Esophagus squamous epithelium (tissue), 5 donors: ENCODE data around the gene DIS3L2. TPM values are rescaled to one million over a fixed set of nuclear protein-coding genes. Genes with fewer than 3 reads are reported as not detected.
"Not testable (repeated sequence)": the region's sequence is repeated elsewhere in the genome, so short reads cannot be mapped to it uniquely, and the experiment has no call there.

ENCODE experiments used
- DNase-seq: peaks from one replicate; lab custom pipeline; 2025; lab: John Stamatoyannopoulos, UW
- H3K27ac ChIP-seq, 4 donors: fragments of 200-600 bp; sonication (generic); one replicate each; pipeline ENCODE4 v1.5.1; 2016 to 2019; ENCODE audit warnings: mild to moderate bottlenecking in 1 of 4
- H3K27me3 ChIP-seq, 4 donors: fragments of 200-600 bp; sonication (generic); 1 replicate in 3 of 4; 2 replicates in 1 of 4; pipeline versions ENCODE4 v1.5.1 to v1.6.0; 2017 to 2021; ENCODE audit warnings: antibody characterized with exemption in 1 of 4
- H3K36me3 ChIP-seq, 3 donors: fragments of 200-600 bp; sonication (generic); one replicate each; pipeline ENCODE4 v1.5.1; 2016 to 2019
- H3K4me1 ChIP-seq, 3 donors: fragments of 200-600 bp; sonication (generic); one replicate each; pipeline ENCODE4 v1.5.1; 2017 to 2019
- H3K4me3 ChIP-seq, 4 donors: fragments of 200-600 bp; sonication (generic); 1 replicate in 3 of 4; 2 replicates in 1 of 4; pipeline ENCODE4 v1.5.1; 2016 to 2019; ENCODE audit warnings: mild to moderate bottlenecking in 2 of 4, moderate library complexity in 1 of 4
- H3K9me3 ChIP-seq, 3 donors: fragments of 200-600 bp; sonication (generic); one replicate each; pipeline ENCODE4 v1.5.1; 2016 to 2019
- CTCF ChIP-seq, 6 experiments: fragments of 450-650 bp in 4 of 6; fragments of 200-600 bp in 2 of 6; sonication (generic) in 2 of 6; IDR thresholded peaks; one replicate each; pipeline ENCODE4 v1.5.1; 2016 to 2019; ENCODE audit warnings: antibody characterized with exemption in 6 of 6, mild to moderate bottlenecking in 4 of 6, moderate library complexity in 4 of 6
- POLR2A ChIP-seq, 4 donors: fragments of 450-650 bp; IDR thresholded peaks; one replicate each; pipeline ENCODE4 v1.6.1; 2017; ENCODE audit warnings: antibody characterized with exemption in 4 of 4, mild to moderate bottlenecking in 4 of 4, moderate library complexity in 3 of 4
- WGBS, 2 donors: methylation state at CpG; one replicate each; pipeline ENCODE4 v1.1.5; 2018; 5-methylcytosine and 5-hydroxymethylcytosine counted together
- intact Hi-C: fragments of 100-400 bp; cut with DNase I; formaldehyde crosslinking; loops from one replicate; pipeline ENCODE4 v1.15.0; 2022
- total RNA-seq, 4 donors: library from RNA; depleted of rRNA; stranded (reverse); fragments of >200 nt; gene quantifications; one replicate each; pipeline ENCODE4 v1.1.0, GENCODE V29; 2016
- donor health status: DM: yes; HTN: yes; CAD: no.

DIS3L2 gene
- total RNA-seq, 4 donors from 2014 or later = 14.5 to 42.8 (median 32.4) TPM

DNA sequence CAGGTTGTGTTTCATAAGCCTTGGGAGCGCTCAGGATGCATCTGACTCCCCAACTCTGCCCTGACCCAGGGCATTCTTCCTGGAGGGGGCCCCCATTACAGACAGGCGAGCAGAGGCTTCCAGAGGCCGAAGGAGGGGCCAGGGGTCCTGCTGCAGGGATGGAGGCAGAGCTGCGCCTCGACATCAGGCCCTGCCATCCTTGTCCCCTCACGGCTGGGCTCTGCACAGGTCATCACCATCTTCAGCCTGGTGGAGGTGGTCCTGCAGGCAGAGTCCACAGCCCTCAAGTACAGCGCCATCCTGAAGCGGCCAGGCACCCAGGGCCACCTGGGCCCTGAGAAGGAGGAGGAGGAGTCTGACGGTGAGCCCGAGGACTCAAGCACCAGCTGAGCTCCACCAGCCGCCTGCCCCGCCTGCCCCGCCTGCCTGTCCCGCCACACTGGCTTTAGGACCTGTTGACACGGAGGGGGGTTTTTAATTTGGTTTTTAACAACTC is 374.8 kb downstream of the DIS3L2 start:
- intact Hi-C loops = no loop called here
- Histone ChIP-seq H3K27me3 (no peaks in the 10 kb centered on the region), H3K27ac (no peak overlapping the region), H3K4me3 (no peak overlapping the region), H3K36me3 (peaks cover 0 to 40% (median 14%) of the 10 kb centered on the region in 3 donors), H3K4me1 (peaks cover 0 to 9% (median 0%) of the 10 kb centered on the region in 3 donors), H3K9me3 (no peaks in the 10 kb centered on the region)
- TF ChIP-seq POLR2A (IDR thresholded peaks at IDR 0.05) (no peak), CTCF (IDR thresholded peaks at IDR 0.05) (no peak)
- 82 to 100% methylated on average over 2 to 11 of the region's 15 CpGs for WGBS, 2 donors
- no peak for DNase-seq

GRCh38 chr2:232336981-232337720 is 375.6 kb downstream of the DIS3L2 start:
- WGBS, 2 donors = 53 to 76% methylated on average over 3 to 7 of the region's 18 CpGs
- DNase-seq = no peak
- intact Hi-C loops = no loop called here

DNA sequence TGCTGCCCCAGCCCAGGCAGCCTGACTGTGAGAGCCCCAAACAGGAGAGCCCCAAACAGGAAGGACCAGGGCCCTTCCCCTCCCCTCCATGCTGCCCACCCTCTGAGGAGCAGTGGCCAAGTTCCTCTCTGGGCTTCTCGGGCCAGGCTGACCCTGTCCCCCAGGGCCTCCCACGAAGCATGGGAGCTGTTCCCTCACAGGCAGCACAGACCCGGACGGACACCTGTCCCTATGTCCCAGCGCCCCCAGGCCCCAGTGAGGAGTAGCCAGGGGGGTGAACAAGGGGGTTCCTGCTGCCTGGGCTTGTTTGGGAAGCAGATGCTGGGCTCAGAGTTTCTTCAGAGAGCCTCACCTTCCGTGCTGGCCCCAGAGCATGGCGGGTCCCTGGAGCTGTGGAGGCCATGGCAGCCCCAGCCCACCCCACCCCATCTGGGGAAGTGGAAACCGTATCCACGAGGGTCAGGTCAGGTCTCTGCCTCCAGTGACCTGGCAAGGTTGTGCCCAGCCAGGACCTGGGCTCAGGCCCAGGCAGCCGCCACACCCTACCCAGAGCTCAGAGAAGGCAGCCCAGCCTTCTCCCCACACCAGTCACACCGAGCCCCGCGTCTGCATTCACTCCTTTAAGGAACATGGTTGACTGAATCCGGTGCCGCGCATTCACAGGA is 376.7 kb downstream of the DIS3L2 start:
- H3K27ac ChIP-seq, DNase-seq, H3K4me1 ChIP-seq, H3K9me3 ChIP-seq, intact Hi-C loops, H3K4me3 ChIP-seq, H3K27me3 ChIP-seq: not testable (repeated sequence)
- WGBS, 2 donors = no CpG with 5 or more reads among the region's 16 CpGs
- peaks cover 0 to 40% (median 14%) of the 10 kb centered on the region in 3 donors for H3K36me3 ChIP-seq

More at GRCh38 chr2:232336981-232337720, 375.6 kb downstream of the DIS3L2 start:
- TF ChIP-seq CTCF (IDR thresholded peaks at IDR 0.05) = no peak
- TF ChIP-seq POLR2A (IDR thresholded peaks at IDR 0.05) = no peak
- Histone ChIP-seq H3K9me3 (no peaks in the 10 kb centered on the region), H3K27ac (no peak overlapping the region), H3K4me1 (peaks cover 0 to 9% (median 0%) of the 10 kb centered on the region in 3 donors), H3K36me3 (peaks cover 0 to 40% (median 14%) of the 10 kb centered on the region in 3 donors), H3K4me3 (no peak overlapping the region), H3K27me3 (no peaks in the 10 kb centered on the region)

DNA sequence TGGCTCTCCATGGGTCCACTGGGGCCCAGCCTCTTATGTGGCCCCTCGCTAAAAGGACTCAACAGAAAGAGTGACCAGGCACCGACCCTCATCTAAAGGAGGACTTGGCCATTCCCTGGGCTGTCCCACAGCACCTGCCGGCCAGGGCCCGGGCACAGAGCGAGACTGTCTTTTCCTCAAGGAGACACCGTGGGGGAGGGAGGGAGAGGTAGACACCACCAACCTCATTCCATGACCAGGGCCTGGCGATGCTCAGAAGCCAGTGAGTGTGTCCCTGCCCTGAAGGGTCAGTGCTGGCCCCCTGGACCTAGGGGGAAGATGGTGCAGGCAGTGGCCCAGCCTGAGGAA is 377.2 kb downstream of the DIS3L2 start:
- Histone ChIP-seq H3K9me3 (no peaks in the 10 kb centered on the region), H3K27me3 (no peaks in the 10 kb centered on the region), H3K4me3 (no peak overlapping the region), H3K36me3 (peaks cover 0 to 36% (median 14%) of the 10 kb centered on the region in 3 donors), H3K27ac (no peak overlapping the region), H3K4me1 (peaks cover 0 to 3% (median 0%) of the 10 kb centered on the region in 3 donors)
- WGBS, 2 donors = 94% methylated on average over 6 of the region's 7 CpGs; no CpG with 5 or more reads in 1 of the 2 donors
- DNase-seq = no peak
- TF ChIP-seq POLR2A (IDR thresholded peaks at IDR 0.05) (no peak), CTCF (IDR thresholded peaks at IDR 0.05) (no peak)
- intact Hi-C loops = no loop called here

DNA sequence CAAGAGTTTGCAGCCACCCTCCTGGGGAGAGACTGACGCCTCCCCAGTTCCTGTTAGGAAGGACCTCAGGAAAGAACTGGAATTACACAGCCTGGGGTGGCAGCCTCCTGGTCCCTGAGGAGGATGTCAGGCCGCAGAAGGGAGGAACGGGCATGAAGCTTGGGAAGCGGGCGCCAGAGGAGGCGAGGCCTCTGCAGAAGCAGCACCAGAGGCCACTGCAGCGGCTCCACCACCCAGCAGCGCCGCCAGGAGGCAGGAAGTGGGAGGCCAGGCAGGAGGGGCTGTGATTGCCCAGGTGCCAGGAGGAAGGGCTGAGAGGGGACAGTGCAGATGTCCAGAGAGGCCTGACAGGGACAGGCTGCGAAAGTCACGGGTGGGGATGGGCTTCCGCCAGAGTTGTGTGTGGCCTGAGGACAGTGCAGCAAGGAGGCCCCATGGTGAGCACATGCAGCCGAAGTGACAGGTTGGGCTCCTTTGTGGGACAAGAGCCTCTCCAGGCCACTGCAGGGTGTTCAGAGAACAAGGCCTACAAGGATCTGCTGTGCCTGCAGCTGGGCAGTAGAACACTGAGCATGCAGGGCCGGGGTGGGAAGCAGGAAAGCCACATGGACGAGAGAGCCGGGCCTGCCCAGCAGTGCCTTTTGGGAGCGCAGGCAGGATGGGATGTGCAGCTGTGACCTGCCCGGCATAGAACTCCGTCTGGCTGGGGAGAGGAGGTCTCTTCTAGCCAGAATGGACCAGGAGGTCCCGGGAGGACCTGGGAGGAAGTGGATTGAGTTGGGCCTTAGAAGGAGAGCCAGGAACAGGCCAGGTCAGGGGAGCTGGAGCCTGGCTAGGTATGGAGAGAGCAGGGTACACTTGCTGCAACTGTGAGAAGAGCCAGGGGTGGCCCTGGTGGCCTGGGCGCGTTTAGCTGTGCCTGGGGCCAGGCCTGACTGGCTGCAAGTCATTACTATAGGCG is 377.9 kb downstream of the DIS3L2 start:
- DNase-seq = no peak
- Histone ChIP-seq H3K27ac (no peak overlapping the region), H3K4me1 (no peaks in the 10 kb centered on the region), H3K4me3 (no peak overlapping the region), H3K27me3 (no peaks in the 10 kb centered on the region), H3K36me3 (peaks cover 0 to 29% (median 14%) of the 10 kb centered on the region in 3 donors), H3K9me3 (no peaks in the 10 kb centered on the region)
- TF ChIP-seq CTCF (IDR thresholded peaks at IDR 0.05) (no peak), POLR2A (IDR thresholded peaks at IDR 0.05) (no peak)
- 70 to 91% methylated on average over 8 to 15 of the region's 23 CpGs for WGBS, 2 donors
- intact Hi-C loops = no loop called here
